H9 (cell line): ENCODE data around the gene CASP6. TPM values are rescaled to one million over a fixed set of nuclear protein-coding genes. Genes with fewer than 3 reads are reported as not detected.
"Not testable (repeated sequence)": the region's sequence is repeated elsewhere in the genome, so short reads cannot be mapped to it uniquely, and the experiment has no call there.

Experiments
- DNase-seq: peaks from one replicate; pipeline ENCODE4 v3.0.0-alpha.2; 2017
- H2AFZ ChIP-seq: one replicate; pipeline ENCODE4 v1.6.1; 2013; ENCODE audit warnings: mild to moderate bottlenecking, low read length, control low read depth, moderate library complexity
- H2AK5ac ChIP-seq: 2 replicates; pipeline ENCODE4 v1.6.1; 2013; ENCODE audit warnings: low read length, control low read depth, mixed read lengths; ENCODE audit not compliant: insufficient read length
- H2BK120ac ChIP-seq: one replicate; pipeline ENCODE4 v1.6.1; 2013; ENCODE audit warnings: low read depth, mild to moderate bottlenecking, low read length, control low read depth, inconsistent platforms; ENCODE audit not compliant: poor library complexity, severe bottlenecking
- H2BK12ac ChIP-seq: 2 replicates; pipeline ENCODE4 v1.6.1; 2013; ENCODE audit warnings: low read length, control low read depth, mixed read lengths, low read depth; ENCODE audit not compliant: insufficient read length
- H2BK15ac ChIP-seq: 2 replicates; pipeline ENCODE4 v1.6.1; 2013; ENCODE audit warnings: low read depth, low read length, control low read depth
- H2BK20ac ChIP-seq: one replicate; pipeline ENCODE4 v1.6.1; 2013; ENCODE audit warnings: low read depth, mild to moderate bottlenecking, low read length, control low read depth, inconsistent platforms; ENCODE audit not compliant: poor library complexity, severe bottlenecking
- H2BK5ac ChIP-seq: 2 replicates; pipeline ENCODE4 v1.6.1; 2013; ENCODE audit warnings: low read length, control low read depth, mixed read lengths; ENCODE audit not compliant: insufficient read length
- H3K14ac ChIP-seq: 2 replicates; pipeline ENCODE4 v1.6.1; 2013; ENCODE audit warnings: low read length, control low read depth; ENCODE audit not compliant: insufficient read depth
- H3K18ac ChIP-seq: 2 replicates; pipeline ENCODE4 v1.6.1; 2013; ENCODE audit warnings: low read depth, mild to moderate bottlenecking, mixed read lengths, low read length, control low read depth; ENCODE audit not compliant: insufficient read length
- H3K23ac ChIP-seq: 2 replicates; pipeline ENCODE4 v1.6.1; 2013; ENCODE audit warnings: low read length, control low read depth, mixed read lengths, low read depth; ENCODE audit not compliant: insufficient read length
- H3K23me2 ChIP-seq: 2 replicates; pipeline ENCODE4 v1.6.1; 2013; ENCODE audit warnings: low read depth, mild to moderate bottlenecking, mixed read lengths, low read length, control low read depth; ENCODE audit not compliant: insufficient read length, poor library complexity, severe bottlenecking
- H3K27ac ChIP-seq: 2 replicates; pipeline ENCODE4 v1.5.1; 2013; ENCODE audit warnings: low read length, control low read depth, mixed read lengths, low read depth; ENCODE audit not compliant: insufficient read length
- H3K27me3 ChIP-seq: 2 replicates; pipeline ENCODE4 v1.6.1; 2013; ENCODE audit warnings: low read length, control low read depth, inconsistent platforms; ENCODE audit not compliant: insufficient read depth
- H3K4ac ChIP-seq: 2 replicates; pipeline ENCODE4 v1.6.1; 2013; ENCODE audit warnings: low read depth, mild to moderate bottlenecking, control low read depth, inconsistent platforms, low read length, moderate library complexity
- H3K4me1 ChIP-seq: 2 replicates; pipeline ENCODE4 v1.6.1; 2013; ENCODE audit warnings: low read length, control low read depth, inconsistent platforms; ENCODE audit not compliant: insufficient read depth
- H3K4me2 ChIP-seq: 2 replicates; pipeline ENCODE4 v1.6.1; 2013; ENCODE audit warnings: low read length, control low read depth, mixed read lengths; ENCODE audit not compliant: insufficient read length, insufficient read depth
- H3K56ac ChIP-seq: 2 replicates; pipeline ENCODE4 v1.6.1; 2013; ENCODE audit warnings: low read depth, mild to moderate bottlenecking, mixed read lengths, low read length, control low read depth; ENCODE audit not compliant: insufficient read length
- H3K79me1 ChIP-seq: 2 replicates; pipeline ENCODE4 v1.6.1; 2013; ENCODE audit warnings: low read depth, mild to moderate bottlenecking, moderate library complexity, low read length, control low read depth, inconsistent platforms; ENCODE audit not compliant: insufficient read depth, poor library complexity, severe bottlenecking
- H3K79me2 ChIP-seq: 2 replicates; pipeline ENCODE4 v1.6.1; 2013; ENCODE audit warnings: low read length, control low read depth, inconsistent platforms; ENCODE audit not compliant: insufficient read depth
- H3K9ac ChIP-seq: 2 replicates; pipeline ENCODE4 v1.6.1; 2013; ENCODE audit warnings: low read length, control low read depth, mixed read lengths; ENCODE audit not compliant: insufficient read length; ENCODE audit errors: extremely low read depth
- H3K9me3 ChIP-seq: one replicate; pipeline ENCODE4 v1.6.1; 2013; ENCODE audit warnings: low read depth, low read length, inconsistent platforms; ENCODE audit not compliant: control insufficient read depth
- H3T11ph ChIP-seq: one replicate; pipeline ENCODE4 v1.6.1; 2013; ENCODE audit warnings: mild to moderate bottlenecking, low read length, control low read depth, inconsistent platforms
- H4K20me1 ChIP-seq: one replicate; pipeline ENCODE4 v1.6.1; 2013; ENCODE audit not compliant: control insufficient read depth, insufficient read length, insufficient read depth
- H4K5ac ChIP-seq: 2 replicates; pipeline ENCODE4 v1.6.1; 2013; ENCODE audit warnings: low read depth, mild to moderate bottlenecking, mixed read lengths, low read length, control low read depth; ENCODE audit not compliant: insufficient read length
- H4K8ac ChIP-seq: replicated peaks from 2 replicates; pipeline ENCODE4 v1.6.1; 2013; ENCODE audit warnings: low read length, control low read depth, mixed read lengths, low read depth; ENCODE audit not compliant: insufficient read length
- H4K91ac ChIP-seq: 2 replicates; pipeline ENCODE4 v1.6.1; 2013; ENCODE audit warnings: low read depth, mild to moderate bottlenecking, moderate library complexity, mixed read lengths, low read length, control low read depth; ENCODE audit not compliant: insufficient read length
- H3K27ac Mint-ChIP-seq, 3 experiments: 2 replicates in 2 of 3; 3 replicates in 1 of 3; pipeline ENCODE4 v1.8.0; 2020 to 2021; ENCODE audit warnings: mixed read lengths in 3 of 3, mild to moderate bottlenecking in 1 of 3, moderate library complexity in 1 of 3
- H3K27me3 Mint-ChIP-seq: 2 replicates; pipeline ENCODE4 v1.8.0; 2021; ENCODE audit warnings: low read depth, mild to moderate bottlenecking, moderate library complexity, mixed read lengths
- H3K36me3 Mint-ChIP-seq, 3 experiments: 2 replicates in 2 of 3; 3 replicates in 1 of 3; pipeline ENCODE4 v1.8.0; 2020 to 2021; ENCODE audit warnings: low read depth in 3 of 3, mixed read lengths in 3 of 3; ENCODE audit not compliant: insufficient read depth in 1 of 3
- H3K4me1 Mint-ChIP-seq, 2 experiments: 2 replicates each; pipeline ENCODE4 v1.8.0; 2020; ENCODE audit warnings: mixed read lengths in 2 of 2
- H3K4me3 Mint-ChIP-seq, 2 experiments: 2 replicates in 1 of 2; 3 replicates in 1 of 2; pipeline ENCODE4 v1.8.0; 2020 to 2021; ENCODE audit warnings: mild to moderate bottlenecking in 2 of 2, mixed read lengths in 2 of 2, moderate library complexity in 1 of 2
- H3K9me3 Mint-ChIP-seq, 2 experiments: 2 replicates in 1 of 2; 3 replicates in 1 of 2; pipeline ENCODE4 v1.8.0; 2020; ENCODE audit warnings: mild to moderate bottlenecking in 2 of 2, mixed read lengths in 2 of 2, moderate library complexity in 1 of 2
- WGBS: extraction: QIAGEN DNeasy Blood & Tissue Kit; methylation state at CpG from one replicate; pipeline ENCODE4 v1.1.7; 2013; ENCODE audit warnings: missing lambda C conversion rate, low lambda C conversion rate, mixed read lengths; ENCODE audit not compliant: insufficient read length; ENCODE audit errors: extremely low coverage; 5-methylcytosine and 5-hydroxymethylcytosine counted together
- total RNA-seq: library from RNA; stranded (reverse); gene quantifications from 2 replicates; pipeline ENCODE4 v1.2.1, GENCODE V29; 2021
- TF ChIP-seq, protein P1 (sequence below): fragments of 200-600 bp; sonication (generic); conservative IDR thresholded peaks from 3 replicates; pipeline ENCODE4 v1.8.0; 2021; ENCODE audit warnings: antibody characterized with exemption, mild to moderate bottlenecking

Gene CASP6
- total RNA-seq, 1 experiment from 2014 or later: 25.2 TPM

DNA sequence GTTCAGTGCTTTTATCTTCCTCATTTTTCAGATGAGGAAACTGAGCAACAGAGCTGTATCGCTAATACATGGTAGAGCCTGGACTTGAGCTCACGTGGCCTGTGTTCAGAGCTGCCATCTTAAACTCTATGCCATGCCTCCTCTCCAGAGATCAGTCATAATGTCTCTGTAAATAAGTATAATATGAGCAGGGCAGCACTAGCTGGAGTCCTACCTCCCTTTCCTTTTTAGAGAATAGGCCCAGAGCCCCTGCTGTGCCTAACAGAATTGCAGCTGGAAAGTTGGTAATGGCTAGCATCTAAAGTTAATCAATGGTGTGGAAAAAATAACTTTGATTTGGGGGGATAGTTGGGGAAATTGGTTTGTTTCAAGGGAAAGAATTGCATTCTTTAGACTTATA lies 20.4 kb downstream of the CASP6 start:
- H2BK5ac ChIP-seq: no peak overlapping the region
- Mint-ChIP-seq H3K27me3 (no peaks in the 10 kb centered on the region), H3K4me3 (no peak overlapping the region; a peak in 1 of 5 replicates), H3K9me3 (peaks cover 16 to 20% of the 10 kb centered on the region in 2 experiments), H3K4me1 (peaks cover 28 to 35% of the 10 kb centered on the region in 2 experiments), H3K36me3 (peaks cover 18 to 40% (median 37%) of the 10 kb centered on the region in 3 experiments), H3K27ac (peak overlapping the region in 1 of 3 experiments; percentile 11; a peak in 1 of 7 replicates)
- H2BK120ac ChIP-seq: no peak overlapping the region
- peaks cover 3% of the 10 kb centered on the region for H3K4me1 ChIP-seq
- no peaks in the 10 kb centered on the region for H3K23me2 ChIP-seq
- no peak overlapping the region for H2AK5ac ChIP-seq
- no peak overlapping the region for H2BK15ac ChIP-seq
- no peak overlapping the region for H3K4me2 ChIP-seq
- H4K20me1 ChIP-seq: no peaks in the 10 kb centered on the region
- H3K18ac ChIP-seq: no peak overlapping the region
- no peak overlapping the region for H2BK12ac ChIP-seq
- no peak overlapping the region for H3K56ac ChIP-seq
- H3K27ac ChIP-seq: no peak overlapping the region
- H3K14ac ChIP-seq: no peak overlapping the region
- H4K91ac ChIP-seq: no peak overlapping the region
- no peak overlapping the region for H2BK20ac ChIP-seq
- no peaks in the 10 kb centered on the region for H3K79me1 ChIP-seq
- H3K79me2 ChIP-seq: no peaks in the 10 kb centered on the region
- TF ChIP-seq, protein P1, sequence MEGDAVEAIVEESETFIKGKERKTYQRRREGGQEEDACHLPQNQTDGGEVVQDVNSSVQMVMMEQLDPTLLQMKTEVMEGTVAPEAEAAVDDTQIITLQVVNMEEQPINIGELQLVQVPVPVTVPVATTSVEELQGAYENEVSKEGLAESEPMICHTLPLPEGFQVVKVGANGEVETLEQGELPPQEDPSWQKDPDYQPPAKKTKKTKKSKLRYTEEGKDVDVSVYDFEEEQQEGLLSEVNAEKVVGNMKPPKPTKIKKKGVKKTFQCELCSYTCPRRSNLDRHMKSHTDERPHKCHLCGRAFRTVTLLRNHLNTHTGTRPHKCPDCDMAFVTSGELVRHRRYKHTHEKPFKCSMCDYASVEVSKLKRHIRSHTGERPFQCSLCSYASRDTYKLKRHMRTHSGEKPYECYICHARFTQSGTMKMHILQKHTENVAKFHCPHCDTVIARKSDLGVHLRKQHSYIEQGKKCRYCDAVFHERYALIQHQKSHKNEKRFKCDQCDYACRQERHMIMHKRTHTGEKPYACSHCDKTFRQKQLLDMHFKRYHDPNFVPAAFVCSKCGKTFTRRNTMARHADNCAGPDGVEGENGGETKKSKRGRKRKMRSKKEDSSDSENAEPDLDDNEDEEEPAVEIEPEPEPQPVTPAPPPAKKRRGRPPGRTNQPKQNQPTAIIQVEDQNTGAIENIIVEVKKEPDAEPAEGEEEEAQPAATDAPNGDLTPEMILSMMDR: no peak
- no peak overlapping the region for H3K9ac ChIP-seq
- no peak for DNase-seq
- no peak overlapping the region for H4K5ac ChIP-seq
- no peak overlapping the region for H2AFZ ChIP-seq
- no peaks in the 10 kb centered on the region for H3K9me3 ChIP-seq
- H3K27me3 ChIP-seq: no peaks in the 10 kb centered on the region
- H3K23ac ChIP-seq: no peak overlapping the region
- no peak overlapping the region for H3T11ph ChIP-seq
- WGBS: no CpG with 5 or more reads among the region's 2 CpGs
- no peak overlapping the region for H3K4ac ChIP-seq
- no peak overlapping the region for H4K8ac ChIP-seq

DNA sequence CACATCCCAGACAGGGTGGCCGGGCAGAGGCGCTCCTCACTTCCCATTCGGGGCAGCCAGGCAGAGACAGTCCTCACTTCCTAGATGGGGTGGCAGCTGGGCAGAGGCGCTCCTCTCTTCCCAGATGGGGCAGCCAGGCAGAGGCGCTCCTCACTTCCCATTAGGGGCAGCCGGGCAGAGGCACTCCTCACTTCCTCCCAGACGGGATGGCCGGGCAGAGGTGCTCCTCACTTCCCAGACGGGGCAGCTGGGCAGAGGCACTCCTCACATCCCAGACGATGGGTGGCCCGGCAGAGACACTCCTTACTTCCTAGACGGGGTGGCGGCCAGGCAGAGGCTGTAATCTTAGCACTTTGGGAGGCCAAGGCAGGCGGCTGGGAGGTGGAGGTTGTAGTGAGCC lies 24.3 kb downstream of the CASP6 start:
- not testable (repeated sequence) for DNase-seq, H4K5ac ChIP-seq, H3K14ac ChIP-seq, H3K4me1 ChIP-seq, H3K9me3 ChIP-seq, H3K4me3 Mint-ChIP-seq, H4K20me1 ChIP-seq, H4K8ac ChIP-seq, H2BK15ac ChIP-seq, H3K79me2 ChIP-seq, H3K9ac ChIP-seq, H2AK5ac ChIP-seq, H3K27ac Mint-ChIP-seq, H2BK12ac ChIP-seq, H3K56ac ChIP-seq, H3T11ph ChIP-seq, H3K27ac ChIP-seq, H2BK5ac ChIP-seq, H2AFZ ChIP-seq, H3K79me1 ChIP-seq, H3K18ac ChIP-seq, H3K27me3 Mint-ChIP-seq, H3K23me2 ChIP-seq, H3K4me2 ChIP-seq, H2BK120ac ChIP-seq, H3K23ac ChIP-seq, H3K4ac ChIP-seq, H2BK20ac ChIP-seq, H3K27me3 ChIP-seq, H4K91ac ChIP-seq
- peaks cover 20 to 38% (median 26%) of the 10 kb centered on the region in 3 experiments for H3K36me3 Mint-ChIP-seq
- peaks cover 21 to 26% of the 10 kb centered on the region in 2 experiments for H3K9me3 Mint-ChIP-seq
- no CpG with 5 or more reads among the region's 14 CpGs for WGBS
- H3K4me1 Mint-ChIP-seq: peaks cover 23 to 30% of the 10 kb centered on the region in 2 experiments
